CD4-positive, alpha-beta T cell treated with Interleukin-4 for 4 hours (primary cell): ENCODE data around the gene CCDC137.
A peak's percentile ranks its signal among the peaks of the same experiment; 100 is the strongest.

Experiments
- DNase-seq: peaks from one replicate; pipeline ENCODE4 v3.0.0-alpha.2; 2020

CCDC137 gene

GRCh38 chr17:81702934-81703746 lies 36.6 kb downstream of the CCDC137 start, which contains the start of gene MRPL12:
Gene MRPL12 (plus strand): TSS chr17:81703367. CDS start chr17:81703502, 135 bp downstream.
- DNase-seq: peak; percentile 89

DNA sequence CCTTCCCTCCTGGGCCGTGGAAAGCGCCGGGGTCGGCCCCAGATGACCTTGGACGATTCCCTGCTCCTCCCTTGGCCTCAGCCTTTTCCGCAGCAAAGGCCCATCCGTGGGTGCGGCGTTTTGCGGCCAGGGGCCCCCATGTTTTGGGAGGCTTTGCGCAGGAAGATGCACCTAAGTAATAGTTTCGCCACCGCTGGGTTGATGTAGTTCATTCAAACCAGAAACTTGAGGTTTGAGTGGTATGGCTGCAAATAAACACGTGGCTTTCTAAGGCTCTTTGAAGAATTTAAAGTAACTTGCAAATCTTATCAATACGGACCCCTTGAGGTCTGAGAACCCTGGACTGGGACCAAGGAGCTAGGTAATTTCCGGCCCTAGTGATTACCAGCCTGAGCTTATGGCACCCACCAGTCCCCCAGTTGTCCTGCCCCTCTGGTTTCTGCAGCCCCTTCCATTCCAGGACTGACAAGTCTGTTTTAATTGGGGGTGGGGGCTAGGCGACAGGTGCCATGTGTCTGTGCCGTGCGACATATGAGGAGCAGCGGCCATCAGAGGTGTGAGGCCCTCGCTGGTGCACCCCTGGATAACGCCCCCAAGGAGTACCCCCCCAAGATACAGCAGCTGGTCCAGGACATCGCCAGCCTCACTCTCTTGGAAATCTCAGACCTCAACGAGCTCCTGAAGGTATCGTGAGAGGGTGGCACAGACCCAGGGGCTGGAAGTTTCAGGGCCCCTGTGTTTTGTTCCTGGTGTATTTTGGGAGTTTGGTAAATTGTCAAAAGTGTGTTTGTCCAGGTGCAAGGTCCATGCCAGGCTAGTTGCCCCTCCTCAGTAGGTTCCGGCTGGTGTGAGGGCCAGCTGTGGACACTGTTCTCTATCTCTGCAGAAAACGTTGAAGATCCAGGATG lies 37.5 kb downstream of the CCDC137 start:
- DNase-seq: no peak

- DNase-seq: no peak
Observed at GRCh38 chr17:81705518-81706231, 39.1 kb downstream of the CCDC137 start.

GRCh38 chr17:81706232-81706611 lies 39.7 kb downstream of the CCDC137 start:
- DNase-seq: no peak

GRCh38 chr17:81706757-81707624 lies 40.5 kb downstream of the CCDC137 start:
- DNase-seq: no peak

GRCh38 chr17:81707725-81708646 lies 41.4 kb downstream of the CCDC137 start:
- no peak for DNase-seq

- DNase-seq: no peak
Observed at GRCh38 chr17:81708739-81709185, 42.2 kb downstream of the CCDC137 start.

- no peak for DNase-seq
Observed at GRCh38 chr17:81710514-81711308, 44.2 kb downstream of the CCDC137 start.

- DNase-seq: peak; percentile 74
Observed at GRCh38 chr17:81711814-81712467, 45.4 kb downstream of the CCDC137 start, which contains the start of gene SLC25A10. Gene SLC25A10 (plus strand): TSS chr17:81712284. CDS start chr17:81712427, 143 bp downstream.

- DNase-seq: no peak
Observed at GRCh38 chr17:81712468-81713003, 46.0 kb downstream of the CCDC137 start.

GRCh38 chr17:81713004-81713555 lies 46.5 kb downstream of the CCDC137 start:
- DNase-seq: no peak

DNA sequence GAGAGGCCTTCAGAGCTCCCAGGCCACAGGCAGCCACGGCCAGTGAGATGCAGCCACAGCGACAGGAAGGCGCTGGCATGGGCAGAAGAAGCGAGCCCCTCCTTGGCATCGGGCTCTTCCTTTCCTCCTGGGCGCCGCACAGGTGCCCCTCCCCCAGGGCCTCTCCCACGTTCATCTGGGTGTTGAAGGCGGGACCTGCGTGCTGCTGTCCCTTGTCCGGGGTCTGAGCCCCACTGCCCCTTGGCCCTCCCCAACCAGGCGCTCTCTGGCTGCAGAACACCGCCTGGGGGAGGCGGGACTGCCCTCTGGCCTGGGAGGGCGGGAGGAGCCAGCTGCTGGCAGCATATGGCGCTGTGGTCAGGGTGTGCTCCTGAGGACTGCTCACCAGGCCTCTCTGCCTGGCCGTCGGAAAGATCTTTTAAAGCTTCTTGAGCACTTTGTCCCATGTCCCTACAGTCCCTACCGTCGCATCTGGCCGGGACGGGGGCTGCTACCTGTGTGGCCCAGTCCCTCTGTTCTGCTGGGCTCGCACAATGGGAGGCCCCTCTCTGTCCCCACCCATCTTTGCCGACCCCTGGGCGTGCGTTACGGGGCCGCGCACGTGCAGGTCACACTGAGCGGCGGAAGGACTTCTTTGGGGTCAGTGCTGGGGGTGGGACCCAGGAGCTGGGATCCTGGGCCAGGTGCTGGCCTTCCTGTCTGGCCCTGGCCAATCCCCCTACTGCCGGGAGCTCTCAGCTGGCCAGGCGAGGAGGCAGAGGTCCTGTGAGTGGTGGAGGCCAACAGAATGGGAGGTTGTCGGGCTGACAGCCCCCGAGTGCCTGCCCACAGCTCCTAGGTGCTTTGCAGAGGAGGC lies 47.2 kb downstream of the CCDC137 start:
- no peak for DNase-seq

- DNase-seq: no peak
Observed at GRCh38 chr17:81714412-81715106, 48.0 kb downstream of the CCDC137 start.

- DNase-seq: no peak
Observed at GRCh38 chr17:81715107-81715871, 48.8 kb downstream of the CCDC137 start.

DNA sequence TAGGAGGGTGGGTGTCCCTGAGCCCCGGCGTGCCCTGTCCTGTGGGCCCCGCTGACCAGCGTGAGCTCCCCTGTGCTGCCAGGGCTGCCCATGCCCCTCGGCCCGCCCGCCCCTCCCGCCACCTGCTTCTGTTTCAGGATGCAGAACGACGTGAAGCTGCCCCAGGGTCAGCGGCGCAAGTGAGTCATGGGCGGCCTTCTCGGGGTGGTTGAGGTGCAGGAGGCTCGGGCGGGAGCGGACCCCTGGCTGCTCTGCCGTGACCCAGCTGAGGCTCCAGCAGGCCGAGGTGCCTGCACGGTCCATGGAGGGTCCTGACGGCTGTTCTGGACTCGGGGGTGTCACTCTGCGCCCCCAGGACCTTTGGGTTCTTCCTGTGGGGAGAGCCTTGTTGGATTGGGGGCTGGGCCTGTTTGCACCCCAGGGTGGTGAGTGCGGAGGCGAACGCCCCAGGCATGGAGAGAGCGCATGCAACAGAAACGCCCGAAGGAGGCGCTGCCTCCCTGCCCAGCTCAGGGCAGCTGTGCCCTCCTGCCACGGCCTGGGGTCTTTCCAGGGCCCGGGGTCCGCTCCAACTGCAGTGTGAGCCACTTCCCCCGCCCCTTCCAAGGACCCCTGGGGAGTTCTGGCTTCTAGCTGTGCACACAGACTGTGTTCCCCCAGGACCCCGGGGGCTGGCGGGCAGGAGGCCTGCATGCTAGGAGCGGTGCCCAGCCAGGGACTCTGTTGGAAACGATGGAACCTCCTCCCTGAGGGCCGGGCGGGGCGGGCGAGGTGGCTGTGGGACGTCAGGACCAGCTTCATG lies 49.5 kb downstream of the CCDC137 start:
- DNase-seq: no peak

DNA sequence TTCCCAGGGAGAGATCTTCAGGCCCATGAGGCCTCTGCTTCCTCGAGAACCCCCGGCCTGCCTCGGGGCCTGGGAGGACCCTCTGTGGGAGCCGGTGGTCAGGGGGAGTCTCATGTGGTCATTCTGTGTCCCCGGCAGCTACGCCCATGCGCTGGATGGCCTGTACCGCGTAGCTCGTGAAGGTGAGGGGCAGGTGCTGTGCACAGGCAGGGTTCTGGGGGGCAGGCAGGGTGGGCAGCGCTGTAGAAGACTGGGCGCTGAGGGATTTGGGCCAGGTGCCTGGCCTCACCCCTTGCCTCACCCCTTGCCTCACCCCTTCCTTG lies 50.1 kb downstream of the CCDC137 start:
- DNase-seq: no peak
